Activated T-cell treated with anti-CD3 and anti-CD28 coated beads, Interleukin-2, amount 50 U/mL, for 72 hours (primary cell): Measurements from ENCODE around the gene ASB16. TPM values are rescaled to one million over a fixed set of nuclear protein-coding genes. Genes with fewer than 3 reads are reported as not detected.
"Not testable (repeated sequence)": the region's sequence is repeated elsewhere in the genome, so short reads cannot be mapped to it uniquely, and the experiment has no call there.

Experiments
- ATAC-seq, 2 donors: fragments of 150-1000 bp; cut with Tn5 transposase; replicated peaks in 1 of 2; 2 replicates each; pipeline ENCODE4 v1.10.0; 2021; ENCODE audit warnings: moderate library complexity in 2 of 2, mild to moderate bottlenecking in 1 of 2
- DNase-seq, 2 donors: peaks; one replicate each; pipeline ENCODE4 v3.0.0; 2021 to 2022; ENCODE audit warnings: mixed read lengths in 1 of 2
- H3K27ac Mint-ChIP-seq: one replicate; pipeline ENCODE4 v1.8.0; 2022; ENCODE audit warnings: mild to moderate bottlenecking, moderate library complexity, mixed read lengths
- H3K27me3 Mint-ChIP-seq: one replicate; pipeline ENCODE4 v1.8.0; 2022; ENCODE audit warnings: low read depth, mixed read lengths
- H3K36me3 Mint-ChIP-seq, 2 donors: one replicate each; pipeline ENCODE4 v1.8.0; 2022; ENCODE audit warnings: mixed read lengths in 2 of 2, mild to moderate bottlenecking in 1 of 2; ENCODE audit not compliant: insufficient read depth in 2 of 2
- H3K4me1 Mint-ChIP-seq: one replicate; pipeline ENCODE4 v1.8.0; 2022; ENCODE audit warnings: low read depth, mixed read lengths
- H3K4me3 Mint-ChIP-seq, 2 donors: one replicate each; pipeline ENCODE4 v1.8.0; 2022; ENCODE audit warnings: mild to moderate bottlenecking in 2 of 2, mixed read lengths in 2 of 2, moderate library complexity in 2 of 2
- H3K9me3 Mint-ChIP-seq, 2 donors: one replicate each; pipeline ENCODE4 v1.8.0; 2022; ENCODE audit warnings: mixed read lengths in 2 of 2
- total RNA-seq, 2 donors: library from RNA; stranded (reverse); gene quantifications; one replicate each; pipeline ENCODE4 v1.2.3, GENCODE V29; 2022

Gene ASB16
- total RNA-seq, 2 donors from 2014 or later, result 0.34 to 0.44 TPM

DNA sequence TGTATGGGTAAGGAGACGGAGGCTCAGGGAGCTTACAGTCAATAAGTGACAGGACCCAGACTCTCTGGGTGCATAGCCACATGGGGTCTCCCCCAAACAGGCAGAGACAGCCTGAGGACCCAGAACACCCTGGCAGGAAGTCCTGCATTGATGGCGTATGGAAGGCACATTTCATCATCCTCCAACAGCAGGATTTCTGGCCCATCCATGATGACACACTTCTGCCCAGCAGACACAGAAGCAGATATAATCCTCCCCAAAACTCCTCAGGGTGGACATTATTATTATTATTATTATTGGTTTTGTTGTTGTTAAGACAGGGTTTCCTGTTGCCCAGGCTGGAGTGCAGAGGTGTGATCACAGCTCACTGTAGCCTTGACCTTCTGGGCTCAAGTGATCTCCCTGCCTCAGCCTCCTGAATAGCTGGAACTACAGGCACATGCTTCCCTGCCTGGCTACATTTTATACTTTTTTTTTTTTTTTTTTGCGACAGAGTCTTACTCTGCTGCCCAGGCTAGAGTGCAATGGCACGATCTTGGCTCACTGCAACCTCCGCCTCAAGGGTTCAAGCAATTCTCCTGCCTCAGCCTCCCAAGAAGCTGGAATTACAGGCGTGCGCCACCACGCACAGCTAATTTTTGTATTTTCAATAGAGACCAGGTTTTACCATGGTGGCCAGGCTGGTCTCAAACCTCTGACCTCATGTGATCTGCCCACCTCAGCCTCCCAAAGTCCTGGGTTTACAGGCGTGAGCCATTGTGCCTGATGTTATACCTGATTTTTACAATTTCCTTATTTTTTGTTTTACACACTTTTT lies 35.5 kb upstream of the ASB16 start:
- Mint-ChIP-seq H3K27me3 (no peaks in the 10 kb centered on the region), H3K36me3 (no peaks in the 10 kb centered on the region), H3K4me1 (peaks cover 30% of the 10 kb centered on the region), H3K4me3 (no peak overlapping the region), H3K9me3 (no peaks in the 10 kb centered on the region), H3K27ac (no peak overlapping the region)
- no peak for ATAC-seq
- no peak for DNase-seq

DNA sequence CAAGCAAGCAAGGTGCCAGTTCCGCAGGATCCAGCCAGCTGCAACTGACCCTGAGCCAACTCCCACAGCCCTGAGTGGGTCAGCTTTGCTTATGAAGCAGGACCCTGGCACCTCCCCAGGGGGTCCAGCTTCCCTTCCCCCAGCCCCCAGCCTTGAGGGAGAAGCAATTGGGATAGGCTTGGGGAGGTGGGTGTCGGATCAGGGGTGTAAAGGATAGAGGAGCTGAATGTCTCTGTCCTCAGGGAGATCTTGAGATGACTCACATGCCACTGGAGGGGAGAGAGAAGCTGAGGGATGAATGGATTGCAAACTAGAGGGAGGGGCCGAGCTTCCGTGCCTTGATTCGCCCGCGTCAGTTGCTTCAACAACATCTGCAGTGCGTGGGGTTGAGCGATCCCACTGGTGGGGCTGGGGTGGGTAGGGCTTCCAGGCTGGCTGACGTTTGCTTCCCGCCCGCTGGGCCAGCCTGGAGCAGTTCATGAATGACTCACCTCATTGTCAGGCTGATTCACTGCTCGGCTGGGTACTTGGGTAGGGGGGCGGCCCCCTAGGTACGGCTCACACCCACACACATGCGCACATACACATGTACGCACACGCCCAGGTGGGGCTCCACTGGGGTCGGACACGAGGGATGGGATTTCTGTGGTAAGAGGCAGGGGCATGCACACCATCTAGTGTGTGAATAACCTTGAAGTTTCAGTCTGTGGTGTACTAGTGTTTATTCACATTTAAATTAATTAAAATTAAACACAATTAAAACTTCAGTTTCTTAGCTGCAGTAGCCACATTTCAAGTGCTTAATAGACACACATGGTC lies 32.4 kb upstream of the ASB16 start:
- ATAC-seq, result peak; percentile 77 to 80

DNA sequence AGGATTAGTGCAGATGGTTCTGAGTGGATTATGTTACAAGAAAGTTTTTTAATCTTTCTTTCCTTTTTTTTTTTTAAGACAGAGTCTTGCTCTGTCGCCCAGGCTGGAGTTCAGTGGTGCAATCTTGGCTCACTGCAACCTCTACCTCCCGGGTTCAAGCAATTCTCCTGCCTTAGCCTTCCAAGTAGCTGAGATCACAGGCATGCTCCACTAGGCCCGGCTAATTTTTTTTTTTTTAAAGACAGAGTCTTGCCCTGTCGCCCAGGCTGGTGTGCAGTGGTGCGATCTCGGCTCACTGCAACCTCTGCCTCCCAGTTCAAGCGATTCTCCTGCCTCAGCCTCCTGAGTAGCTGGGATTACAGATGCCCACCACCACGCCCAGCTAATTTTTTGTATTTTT lies 26.6 kb upstream of the ASB16 start:
- H3K4me3 Mint-ChIP-seq, result not testable (repeated sequence)

More for the DNA sequence above, 32.4 kb upstream of the ASB16 start:
- peak; percentile 77 to 87 for DNase-seq
- Mint-ChIP-seq H3K36me3 (no peaks in the 10 kb centered on the region), H3K4me1 (peaks cover 30% of the 10 kb centered on the region), H3K27me3 (no peaks in the 10 kb centered on the region), H3K27ac (no peak overlapping the region), H3K4me3 (peak overlapping the region; percentile 51 to 66), H3K9me3 (no peaks in the 10 kb centered on the region)

DNA sequence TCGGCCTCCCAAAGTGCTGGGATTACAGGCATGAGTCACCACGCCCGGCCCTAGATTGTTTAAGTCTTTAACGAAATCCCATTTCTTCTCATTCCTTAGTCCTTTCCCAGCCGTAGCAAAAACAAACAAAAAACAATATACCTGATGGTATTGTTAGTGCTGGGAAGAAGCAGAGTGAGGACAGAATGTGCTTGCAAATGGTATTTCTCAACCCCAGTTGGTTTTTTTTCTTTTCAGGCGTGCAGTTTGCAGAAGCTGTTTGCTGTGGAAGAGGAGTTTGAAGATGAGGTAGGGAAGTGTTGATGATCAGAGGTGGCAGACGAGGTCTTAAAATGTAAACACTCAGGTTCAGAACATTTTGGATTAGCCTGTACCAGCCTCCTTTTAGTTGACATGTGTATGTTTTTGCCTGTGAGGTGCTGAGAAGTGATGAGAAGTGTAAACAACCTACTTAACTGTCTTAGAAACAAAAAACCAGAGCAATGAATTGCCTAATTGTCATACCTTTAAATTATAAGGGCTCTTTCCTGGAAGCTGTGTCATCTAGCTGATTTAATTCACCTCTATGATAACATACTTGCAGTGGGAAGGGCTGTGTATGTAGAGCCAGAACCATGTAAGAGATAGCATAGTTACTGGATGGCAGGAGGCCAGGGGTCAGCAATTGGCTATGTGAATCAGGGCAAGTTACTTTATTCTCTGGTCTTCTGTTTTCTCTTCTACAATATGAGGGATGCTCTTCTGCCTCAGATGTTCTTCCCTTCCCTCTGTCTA lies 25.4 kb upstream of the ASB16 start:
- H3K27ac Mint-ChIP-seq, result no peak overlapping the region
- H3K4me1 Mint-ChIP-seq, result peaks cover 25% of the 10 kb centered on the region
- H3K36me3 Mint-ChIP-seq, result peaks cover 3 to 17% of the 10 kb centered on the region in 2 donors
- H3K4me3 Mint-ChIP-seq, result no peak overlapping the region
- no peak for DNase-seq
- ATAC-seq, result no peak
- no peaks in the 10 kb centered on the region for H3K27me3 Mint-ChIP-seq
- H3K9me3 Mint-ChIP-seq, result no peaks in the 10 kb centered on the region

More for the DNA sequence above, 26.6 kb upstream of the ASB16 start:
- not testable (repeated sequence) for DNase-seq, ATAC-seq, H3K27me3 Mint-ChIP-seq, H3K27ac Mint-ChIP-seq, H3K9me3 Mint-ChIP-seq
- Mint-ChIP-seq H3K36me3 (peaks cover 1 to 13% of the 10 kb centered on the region in 2 donors), H3K4me1 (peaks cover 20% of the 10 kb centered on the region)

DNA sequence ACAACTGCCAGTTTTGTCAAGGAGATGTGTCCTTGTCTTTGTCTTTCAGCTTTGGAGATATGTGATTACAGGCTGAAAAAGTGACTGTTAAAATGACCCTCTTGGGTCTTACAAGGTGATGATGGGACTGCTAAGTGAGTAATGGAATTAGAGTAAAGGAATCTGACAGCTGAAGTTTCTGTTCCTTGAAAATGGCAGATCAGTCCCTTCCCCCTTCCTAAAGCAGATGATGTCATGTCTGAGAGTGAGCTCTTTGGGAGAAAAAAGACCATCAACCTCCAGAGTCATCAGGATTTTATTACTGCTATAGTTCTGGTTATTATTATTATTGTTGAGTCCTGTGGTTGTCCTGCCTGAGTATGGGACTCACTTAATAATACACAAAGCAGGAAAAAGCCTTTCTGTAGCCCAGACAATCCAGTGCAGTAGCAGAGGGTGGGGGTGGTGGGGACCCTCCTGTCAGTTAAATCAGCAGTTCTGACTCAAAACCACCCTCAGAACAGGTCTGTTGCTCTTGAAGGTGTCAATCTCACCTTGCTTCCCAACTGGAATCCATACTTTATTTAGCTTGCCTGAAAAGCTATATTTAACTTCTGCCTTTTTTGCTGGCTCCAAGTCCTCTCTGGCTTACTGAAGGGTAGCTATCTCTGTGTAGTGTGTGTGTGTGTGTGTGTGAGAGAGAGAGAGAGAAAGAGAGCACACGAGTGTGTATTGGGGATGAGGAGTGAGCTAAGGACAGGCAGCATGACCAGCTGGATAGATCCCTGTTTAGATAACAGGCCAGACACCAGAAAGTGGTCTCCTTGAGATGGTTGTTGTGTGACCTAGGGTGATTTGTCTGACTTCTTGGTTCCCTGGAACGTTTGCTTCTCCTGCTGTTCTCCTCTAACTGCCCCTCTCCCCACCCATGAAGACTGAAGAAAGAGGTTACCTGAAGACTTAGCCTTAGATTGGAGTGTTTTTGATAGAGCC lies 23.8 kb upstream of the ASB16 start:
- Mint-ChIP-seq H3K4me1 (peaks cover 23% of the 10 kb centered on the region), H3K36me3 (peaks cover 3 to 25% of the 10 kb centered on the region in 2 donors), H3K27me3 (no peaks in the 10 kb centered on the region), H3K9me3 (no peaks in the 10 kb centered on the region), H3K4me3 (no peak overlapping the region), H3K27ac (no peak overlapping the region)
- ATAC-seq (no peak), DNase-seq (no peak)

- Mint-ChIP-seq H3K36me3 (peaks cover 3 to 28% of the 10 kb centered on the region in 2 donors), H3K27ac (no peak overlapping the region), H3K4me3 (no peak overlapping the region), H3K9me3 (no peaks in the 10 kb centered on the region), H3K4me1 (peaks cover 18% of the 10 kb centered on the region), H3K27me3 (no peaks in the 10 kb centered on the region)
- no peak for ATAC-seq
- no peak for DNase-seq
Measured at GRCh38 chr17:44147812-44148211, 22.7 kb upstream of the ASB16 start.

- not testable (repeated sequence) for H3K27me3 Mint-ChIP-seq, H3K4me3 Mint-ChIP-seq, ATAC-seq, DNase-seq, H3K27ac Mint-ChIP-seq, H3K9me3 Mint-ChIP-seq
- Mint-ChIP-seq H3K4me1 (peaks cover 18% of the 10 kb centered on the region), H3K36me3 (peaks cover 3 to 31% of the 10 kb centered on the region in 2 donors)
Measured at GRCh38 chr17:44149066-44149465, 21.4 kb upstream of the ASB16 start.

DNA sequence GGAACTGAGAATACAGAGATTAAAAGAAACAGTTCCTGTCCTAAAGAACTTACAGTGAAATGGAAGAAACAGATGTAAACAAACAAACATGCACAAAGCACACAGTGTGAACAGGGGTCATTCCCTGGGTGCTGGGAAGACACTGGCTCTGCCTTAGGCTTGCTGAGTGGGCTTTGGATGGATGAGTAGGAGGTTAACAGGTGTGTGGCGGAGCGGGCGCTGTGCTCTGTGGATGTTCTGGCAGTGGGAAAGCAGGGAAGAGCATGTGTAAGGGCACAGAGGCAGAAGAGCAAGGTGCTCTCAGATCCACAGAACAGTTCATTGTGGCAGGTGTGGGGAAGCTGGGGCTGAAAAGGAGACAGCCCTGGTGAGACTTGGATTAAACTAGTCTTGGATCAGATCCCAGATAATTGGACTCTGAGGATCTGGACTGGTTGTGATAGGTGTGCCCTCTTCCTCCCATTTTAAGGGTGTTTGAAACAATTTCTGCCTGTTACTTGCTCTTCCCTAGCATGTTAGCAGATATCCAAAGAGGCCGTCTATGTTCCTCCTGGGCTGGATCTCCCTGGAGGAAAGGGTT lies 20.7 kb upstream of the ASB16 start:
- H3K27ac Mint-ChIP-seq, result no peak overlapping the region
- DNase-seq (no peak), ATAC-seq (no peak)
- H3K9me3 Mint-ChIP-seq, result no peaks in the 10 kb centered on the region
- peaks cover 18% of the 10 kb centered on the region for H3K4me1 Mint-ChIP-seq
- peak overlapping the region in 1 of 2 donors; percentile 46 for H3K4me3 Mint-ChIP-seq
- peaks cover 6 to 31% of the 10 kb centered on the region in 2 donors for H3K36me3 Mint-ChIP-seq
- no peaks in the 10 kb centered on the region for H3K27me3 Mint-ChIP-seq

DNA sequence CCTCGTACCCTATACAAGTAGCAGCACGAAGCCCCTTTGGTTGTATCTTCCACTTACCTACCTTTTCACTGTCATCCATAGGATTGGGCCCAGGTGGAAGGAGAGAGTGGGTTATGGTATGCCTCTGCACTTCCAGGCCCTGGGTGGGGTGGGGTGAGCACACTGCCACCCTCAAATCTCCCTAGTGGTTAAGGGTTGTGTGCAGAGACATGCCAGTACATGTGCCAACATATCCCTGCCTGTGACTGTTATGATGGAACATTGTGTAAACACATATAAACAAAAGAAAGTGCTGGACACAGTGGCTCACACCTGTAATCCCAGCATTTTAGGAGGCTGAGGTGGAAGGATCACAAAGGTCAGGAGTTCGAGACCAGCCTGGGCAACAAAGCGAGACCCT lies 17.6 kb upstream of the ASB16 start:
- Mint-ChIP-seq H3K27me3 (no peaks in the 10 kb centered on the region), H3K27ac (no peak overlapping the region), H3K4me3 (no peak overlapping the region), H3K9me3 (no peaks in the 10 kb centered on the region), H3K36me3 (peaks cover 7 to 28% of the 10 kb centered on the region in 2 donors), H3K4me1 (peaks cover 12% of the 10 kb centered on the region)
- DNase-seq (no peak), ATAC-seq (no peak)

DNA sequence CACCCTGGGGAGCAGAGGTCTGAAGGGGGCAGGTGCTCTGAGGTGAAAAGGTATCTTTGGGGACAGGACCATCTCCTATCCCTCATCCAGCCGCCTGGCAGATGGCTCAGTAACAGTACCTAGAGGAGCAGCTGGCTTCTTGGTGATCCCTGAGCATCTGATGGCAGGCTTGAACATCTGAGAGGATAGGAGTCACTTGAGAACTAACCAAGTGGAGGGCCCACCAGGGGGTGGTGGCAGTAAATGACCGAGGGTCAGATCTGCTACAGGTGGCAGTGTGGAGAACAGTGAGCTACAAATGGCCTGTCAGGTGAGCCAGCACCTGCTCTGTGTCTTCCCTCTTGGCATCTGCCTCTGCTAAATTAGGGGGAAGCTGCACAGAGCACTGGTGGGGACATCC lies 15.0 kb upstream of the ASB16 start:
- no peaks in the 10 kb centered on the region for H3K9me3 Mint-ChIP-seq
- no peak overlapping the region for H3K27ac Mint-ChIP-seq
- no peak for DNase-seq
- ATAC-seq, result no peak
- H3K27me3 Mint-ChIP-seq, result no peaks in the 10 kb centered on the region
- peaks cover 6% of the 10 kb centered on the region for H3K4me1 Mint-ChIP-seq
- H3K4me3 Mint-ChIP-seq, result no peak overlapping the region
- peaks cover 4 to 20% of the 10 kb centered on the region in 2 donors for H3K36me3 Mint-ChIP-seq

DNA sequence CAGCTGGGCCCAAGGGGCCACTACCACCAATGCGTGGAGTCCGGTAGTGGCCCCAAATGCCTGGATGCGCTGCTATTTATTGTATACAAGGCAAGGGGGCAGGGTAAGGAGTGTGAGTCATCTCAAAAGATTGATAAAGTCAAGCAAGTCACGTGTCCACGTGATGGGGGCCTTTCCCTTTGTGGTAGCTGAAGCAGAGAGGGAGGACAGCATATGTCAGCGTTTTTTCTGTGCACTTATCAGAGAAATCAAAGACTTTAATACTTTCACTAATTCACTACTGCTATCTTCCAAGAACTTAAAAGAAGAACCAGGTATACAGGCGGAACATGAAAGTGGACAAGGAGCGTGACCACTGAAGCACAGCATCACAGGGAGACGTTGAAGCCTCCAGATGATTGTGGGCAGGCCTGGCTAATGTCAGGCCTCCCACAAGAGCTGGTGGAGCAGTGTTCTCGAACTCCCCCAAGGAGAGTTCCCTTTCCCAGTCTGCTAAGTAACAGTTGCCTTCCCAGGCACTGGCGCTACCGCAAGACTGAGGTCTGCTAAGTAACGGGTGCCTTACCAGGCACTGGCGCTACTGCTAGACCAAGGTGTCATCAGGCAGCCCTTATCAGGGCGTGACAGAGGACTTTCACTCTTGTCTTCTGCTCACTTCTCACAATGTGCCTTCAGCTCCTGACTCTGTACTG lies 10.8 kb upstream of the ASB16 start:
- H3K27ac Mint-ChIP-seq, result peak overlapping the region; percentile 71
- peak; percentile 21 to 23 for DNase-seq
- peaks cover 5% of the 10 kb centered on the region for H3K4me1 Mint-ChIP-seq
- ATAC-seq, result peak; percentile 22 to 61
- no peaks in the 10 kb centered on the region for H3K9me3 Mint-ChIP-seq
- no peaks in the 10 kb centered on the region for H3K27me3 Mint-ChIP-seq
- H3K4me3 Mint-ChIP-seq, result no peak overlapping the region
- H3K36me3 Mint-ChIP-seq, result peaks cover 1 to 12% of the 10 kb centered on the region in 2 donors
